Upper lobe of left lung (tissue), 4 donors: ENCODE measurements around the gene MMP12.

Experiments
- CTCF ChIP-seq, 6 experiments: fragments of 450-650 bp in 4 of 6; fragments of 200-600 bp in 2 of 6; sonication (generic) in 2 of 6; IDR thresholded peaks; one replicate each; pipeline ENCODE4 v1.5.1; 2016 to 2019; ENCODE audit warnings: antibody characterized with exemption in 6 of 6
- POLR2A ChIP-seq, 4 donors: fragments of 450-650 bp; IDR thresholded peaks; one replicate each; pipeline ENCODE4 v1.5.1; 2016 to 2017; ENCODE audit warnings: antibody characterized with exemption in 4 of 4, mild to moderate bottlenecking in 2 of 4

GRCh38 chr11:102819491-102819890 lies 55.3 kb downstream of the MMP12 start:
- TF ChIP-seq CTCF (IDR thresholded peaks at IDR 0.05) (no peak), POLR2A (IDR thresholded peaks at IDR 0.05) (no peak)
